ENCODE measurements around the gene PIGP. TPM values are rescaled to one million over a fixed set of nuclear protein-coding genes. Genes with fewer than 3 reads are reported as not detected.
"Not testable (repeated sequence)": the region's sequence is repeated elsewhere in the genome, so short reads cannot be mapped to it uniquely, and the experiment has no call there.

Gene PIGP
- total RNA-seq, 1 donor from 2014 or later: 16.1 TPM

GRCh38 chr21:37106998-37107397 lies 34.1 kb upstream of the PIGP start:
- no peak for TF ChIP-seq CTCF (conservative IDR thresholded peaks at IDR 0.05)
- no peaks in the 10 kb centered on the region for H3K27me3 Mint-ChIP-seq (ENCODE audit: low read depth)
- no peak for DNase-seq (ENCODE audit: low read depth, low spot score)
- H3K27ac Mint-ChIP-seq (ENCODE audit: unreplicated experiment): no peak overlapping the region
- peaks cover 23% of the 10 kb centered on the region for H3K9me3 Mint-ChIP-seq
- H3K4me3 Mint-ChIP-seq: no peak overlapping the region
- no peaks in the 10 kb centered on the region for H3K4me1 Mint-ChIP-seq
- H3K36me3 Mint-ChIP-seq (ENCODE audit: low read depth): peaks cover 71% of the 10 kb centered on the region

- not testable (repeated sequence) for DNase-seq (ENCODE audit: low read depth, low spot score); H3K4me3 Mint-ChIP-seq; H3K27ac Mint-ChIP-seq (ENCODE audit: unreplicated experiment); H3K27me3 Mint-ChIP-seq (ENCODE audit: low read depth); H3K4me1 Mint-ChIP-seq
- peaks cover 17% of the 10 kb centered on the region for H3K9me3 Mint-ChIP-seq
- peaks cover 49% of the 10 kb centered on the region for H3K36me3 Mint-ChIP-seq (ENCODE audit: low read depth)
Measured at GRCh38 chr21:37102746-37103145, 29.9 kb upstream of the PIGP start.

GRCh38 chr21:37101384-37101783 lies 28.5 kb upstream of the PIGP start:
- no peaks in the 10 kb centered on the region for H3K4me1 Mint-ChIP-seq
- peaks cover 35% of the 10 kb centered on the region for H3K36me3 Mint-ChIP-seq (ENCODE audit: low read depth)
- no peak for TF ChIP-seq CTCF (conservative IDR thresholded peaks at IDR 0.05)
- H3K27me3 Mint-ChIP-seq (ENCODE audit: low read depth): no peaks in the 10 kb centered on the region
- no peak overlapping the region for H3K27ac Mint-ChIP-seq (ENCODE audit: unreplicated experiment)
- DNase-seq (ENCODE audit: low read depth, low spot score): no peak
- H3K9me3 Mint-ChIP-seq: peaks cover 9% of the 10 kb centered on the region
- H3K4me3 Mint-ChIP-seq: no peak overlapping the region

GRCh38 chr21:37100316-37100715 lies 27.4 kb upstream of the PIGP start:
- Mint-ChIP-seq H3K4me3 (no peak overlapping the region), H3K4me1 (no peaks in the 10 kb centered on the region), H3K27ac (ENCODE audit: unreplicated experiment) (no peak overlapping the region), H3K36me3 (ENCODE audit: low read depth) (peaks cover 25% of the 10 kb centered on the region), H3K27me3 (ENCODE audit: low read depth) (no peaks in the 10 kb centered on the region), H3K9me3 (peaks cover 5% of the 10 kb centered on the region)
- TF ChIP-seq CTCF (conservative IDR thresholded peaks at IDR 0.05): no peak
- DNase-seq (ENCODE audit: low read depth, low spot score): no peak

- peaks cover 16% of the 10 kb centered on the region for H3K36me3 Mint-ChIP-seq (ENCODE audit: low read depth)
- no peak overlapping the region for H3K4me3 Mint-ChIP-seq
- H3K4me1 Mint-ChIP-seq: no peaks in the 10 kb centered on the region
- no peak for DNase-seq (ENCODE audit: low read depth, low spot score)
- H3K9me3 Mint-ChIP-seq: peaks cover 2% of the 10 kb centered on the region
- H3K27ac Mint-ChIP-seq (ENCODE audit: unreplicated experiment): no peak overlapping the region
- no peak for TF ChIP-seq CTCF (conservative IDR thresholded peaks at IDR 0.05)
- no peaks in the 10 kb centered on the region for H3K27me3 Mint-ChIP-seq (ENCODE audit: low read depth)
Measured at GRCh38 chr21:37098751-37099150, 25.9 kb upstream of the PIGP start.

GRCh38 chr21:37095821-37096220 lies 22.9 kb upstream of the PIGP start:
- no peaks in the 10 kb centered on the region for H3K4me1 Mint-ChIP-seq
- DNase-seq (ENCODE audit: low read depth, low spot score): no peak
- H3K4me3 Mint-ChIP-seq: no peak overlapping the region
- no peak for TF ChIP-seq CTCF (conservative IDR thresholded peaks at IDR 0.05)
- no peaks in the 10 kb centered on the region for H3K9me3 Mint-ChIP-seq
- no peaks in the 10 kb centered on the region for H3K27me3 Mint-ChIP-seq (ENCODE audit: low read depth)
- no peak overlapping the region for H3K27ac Mint-ChIP-seq (ENCODE audit: unreplicated experiment)
- peaks cover 13% of the 10 kb centered on the region for H3K36me3 Mint-ChIP-seq (ENCODE audit: low read depth)
